Esophagus mucosa (tissue), 1 donor: Measurements from ENCODE around the gene INPP1. TPM values are rescaled to one million over a fixed set of nuclear protein-coding genes. Genes with fewer than 3 reads are reported as not detected.
"Not testable (repeated sequence)": the region's sequence is repeated elsewhere in the genome, so short reads cannot be mapped to it uniquely, and the experiment has no call there.

Source experiments
- ATAC-seq: fragments of 200-7000 bp; cut with Tn5 transposase; one replicate; pipeline ENCODE4 v1.9.1; 2020
- total RNA-seq: library from RNA; stranded (reverse); gene quantifications from one replicate; pipeline ENCODE4 v1.2.4, GENCODE V29; 2023
- donor health status: DM: yes; HTN: yes; CAD: no.

Gene INPP1
- total RNA-seq: 68.7 TPM

GRCh38 chr2:190343536-190344275 lies at the start of gene INPP1:
Gene INPP1, plus strand, starts transcription at chr2:190343589. Its CDS starts 16,514 bp downstream, at chr2:190360103.
- ATAC-seq: peak; percentile 90

GRCh38 chr2:190297880-190298279 lies 45.5 kb upstream of the INPP1 start:
- ATAC-seq: not testable (repeated sequence)

- no peak for ATAC-seq
Observed at GRCh38 chr2:190301032-190301431, 42.4 kb upstream of the INPP1 start.

GRCh38 chr2:190302052-190302451 lies 41.3 kb upstream of the INPP1 start:
- ATAC-seq: no peak

GRCh38 chr2:190303647-190304046 lies 39.7 kb upstream of the INPP1 start:
- ATAC-seq: no peak

- no peak for ATAC-seq
Observed at GRCh38 chr2:190304404-190304803, 39.0 kb upstream of the INPP1 start.

GRCh38 chr2:190308031-190308430 lies 35.4 kb upstream of the INPP1 start:
- ATAC-seq: no peak

- no peak for ATAC-seq
Observed at GRCh38 chr2:190311893-190312634, 31.3 kb upstream of the INPP1 start.

- not testable (repeated sequence) for ATAC-seq
Observed at GRCh38 chr2:190312635-190313025, 30.8 kb upstream of the INPP1 start.

GRCh38 chr2:190313880-190314279 lies 29.5 kb upstream of the INPP1 start:
- no peak for ATAC-seq

GRCh38 chr2:190315273-190315672 lies 28.1 kb upstream of the INPP1 start:
- ATAC-seq: no peak

GRCh38 chr2:190318514-190318913 lies 24.9 kb upstream of the INPP1 start:
- ATAC-seq: no peak

- peak; percentile 23 for ATAC-seq
Observed at GRCh38 chr2:190318931-190319554, 24.3 kb upstream of the INPP1 start.

- peak; percentile 98 for ATAC-seq
Observed at GRCh38 chr2:190319555-190320498, 23.6 kb upstream of the INPP1 start, which contains the start of gene HIBCH. Gene HIBCH, minus strand, starts transcription at chr2:190319826. Its CDS starts 76 bp downstream, at chr2:190319750.

GRCh38 chr2:190320696-190321095 lies 22.7 kb upstream of the INPP1 start:
- ATAC-seq: no peak

- no peak for ATAC-seq
Observed at GRCh38 chr2:190323406-190323805, 20.0 kb upstream of the INPP1 start.

GRCh38 chr2:190325588-190325987 lies 17.8 kb upstream of the INPP1 start:
- ATAC-seq: no peak

GRCh38 chr2:190327867-190328572 lies 15.4 kb upstream of the INPP1 start:
- ATAC-seq: no peak

- no peak for ATAC-seq
Observed at GRCh38 chr2:190328573-190329147, 14.7 kb upstream of the INPP1 start.

GRCh38 chr2:190333395-190333794 lies 10.0 kb upstream of the INPP1 start:
- no peak for ATAC-seq

- ATAC-seq: peak; percentile 91
Observed at GRCh38 chr2:190333928-190334327, 9.5 kb upstream of the INPP1 start.
